PFSK-1 (cell line): Measurements from ENCODE around the gene NRN1.
A peak's percentile ranks its signal among the peaks of the same experiment; 100 is the strongest.

Experiments
- FOXP2 ChIP-seq: optimal IDR thresholded peaks from 2 replicates; pipeline ENCODE3; 2011; ENCODE audit warnings: borderline replicate concordance, control low read depth, inconsistent platforms; ENCODE audit not compliant: insufficient read depth; ENCODE audit errors: extremely low read length, extremely low read depth
- POLR2AphosphoS5 ChIP-seq: IDR thresholded peaks from 2 replicates; pipeline ENCODE4 v1.6.1; 2012; ENCODE audit warnings: low read depth, mild to moderate bottlenecking, control low read depth, low read length, moderate library complexity
- REST ChIP-seq, 2 experiments: IDR thresholded peaks; 2 replicates each; pipeline versions ENCODE4 v1.6.1 to v1.8.0; 2011 to 2012; ENCODE audit warnings: low read depth in 2 of 2, low read length in 2 of 2, control low read depth in 1 of 2, inconsistent platforms in 1 of 2, mild to moderate bottlenecking in 1 of 2, moderate library complexity in 1 of 2; ENCODE audit not compliant: insufficient read depth in 1 of 2
- SIN3A ChIP-seq: IDR thresholded peaks from 2 replicates; pipeline ENCODE4 v1.6.1; 2012; ENCODE audit warnings: mild to moderate bottlenecking, low read length, moderate library complexity, borderline replicate concordance; ENCODE audit not compliant: insufficient read depth
- TAF1 ChIP-seq: IDR thresholded peaks from 2 replicates; pipeline ENCODE4 v1.6.1; 2012; ENCODE audit warnings: low read length, control low read depth, borderline replicate concordance; ENCODE audit not compliant: insufficient read depth

The NRN1 gene

GRCh38 chr6:5998711-5999687 lies 7.7 kb downstream of the NRN1 start:
- TF ChIP-seq SIN3A (no peak), FOXP2 (no peak), TAF1 (no peak), POLR2AphosphoS5 (no peak), REST (IDR thresholded peaks at IDR 0.05; ENCODE audit: insufficient read depth in 1 of 2, low read depth in 2 of 2, low read length in 2 of 2) (no peak)

- TF ChIP-seq FOXP2 (no peak), SIN3A (no peak), REST (IDR thresholded peaks at IDR 0.05; ENCODE audit: insufficient read depth in 1 of 2, low read depth in 2 of 2, low read length in 2 of 2) (no peak), POLR2AphosphoS5 (no peak), TAF1 (no peak)
These were observed 8.5 kb downstream of the NRN1 start for GRCh38 chr6:5998236-5998635.

GRCh38 chr6:5997420-5997987 lies 9.2 kb downstream of the NRN1 start:
- no peak for TF ChIP-seq FOXP2
- TF ChIP-seq POLR2AphosphoS5 = no peak
- TF ChIP-seq REST (IDR thresholded peaks at IDR 0.05; ENCODE audit: insufficient read depth in 1 of 2, low read depth in 2 of 2, low read length in 2 of 2) = no peak
- no peak for TF ChIP-seq SIN3A
- TF ChIP-seq TAF1 = no peak

GRCh38 chr6:5996714-5997419 lies 9.9 kb downstream of the NRN1 start:
- TF ChIP-seq TAF1 (peak; percentile 62; the same call in 1 of the 2 replicates), POLR2AphosphoS5 (no peak)

- TF ChIP-seq FOXP2 (no peak), POLR2AphosphoS5 (peak; percentile 23; the same call in 1 of the 2 replicates)
These were observed 10.6 kb downstream of the NRN1 start for GRCh38 chr6:5995949-5996713.
